ENCODE measurements around the gene IFI35. TPM values are rescaled to one million over a fixed set of nuclear protein-coding genes. Genes with fewer than 3 reads are reported as not detected.

Gene IFI35
- total RNA-seq, 1 experiment from 2014 or later = 4.7 TPM

DNA sequence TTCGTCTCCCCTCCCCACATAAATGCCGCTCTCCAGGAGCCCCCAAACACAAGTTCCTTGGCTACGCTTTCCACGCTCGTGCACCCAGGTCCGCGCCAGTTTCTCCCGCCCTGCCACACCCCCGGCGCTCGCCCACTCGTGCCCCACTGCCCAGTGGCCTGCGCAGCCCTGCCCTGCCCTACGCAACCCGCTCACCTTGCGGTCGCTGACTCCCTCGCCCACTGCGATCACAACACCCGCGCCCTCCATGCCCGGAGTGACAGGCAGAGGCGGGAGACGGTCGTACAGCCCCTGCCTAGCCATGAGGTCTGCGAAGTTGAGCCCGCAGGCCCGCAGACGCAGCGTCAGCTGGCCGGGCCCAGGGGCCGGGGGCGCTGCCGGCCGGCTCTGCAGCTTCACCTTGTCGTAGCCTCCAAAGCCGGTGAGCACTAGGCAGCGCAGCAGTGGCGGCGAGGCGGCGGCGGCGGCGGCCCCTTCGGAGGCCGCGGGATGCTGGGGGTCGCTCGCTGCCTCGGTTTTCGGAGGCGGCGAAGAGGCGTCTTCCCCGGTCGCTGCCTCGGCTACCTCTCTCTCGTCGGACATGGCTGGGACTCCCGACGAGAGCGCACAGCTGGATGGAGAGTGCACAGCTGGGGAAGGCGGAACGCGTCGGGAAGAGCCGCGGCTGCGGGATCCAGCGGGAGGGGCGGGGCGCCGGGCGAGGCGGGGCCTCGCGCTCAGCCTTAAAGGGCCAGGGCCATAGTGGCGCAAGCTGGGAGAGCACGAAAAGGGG is 15.3 kb downstream of the IFI35 start, which contains the start of gene VAT1 (continued):
- TF ChIP-seq, protein P1, sequence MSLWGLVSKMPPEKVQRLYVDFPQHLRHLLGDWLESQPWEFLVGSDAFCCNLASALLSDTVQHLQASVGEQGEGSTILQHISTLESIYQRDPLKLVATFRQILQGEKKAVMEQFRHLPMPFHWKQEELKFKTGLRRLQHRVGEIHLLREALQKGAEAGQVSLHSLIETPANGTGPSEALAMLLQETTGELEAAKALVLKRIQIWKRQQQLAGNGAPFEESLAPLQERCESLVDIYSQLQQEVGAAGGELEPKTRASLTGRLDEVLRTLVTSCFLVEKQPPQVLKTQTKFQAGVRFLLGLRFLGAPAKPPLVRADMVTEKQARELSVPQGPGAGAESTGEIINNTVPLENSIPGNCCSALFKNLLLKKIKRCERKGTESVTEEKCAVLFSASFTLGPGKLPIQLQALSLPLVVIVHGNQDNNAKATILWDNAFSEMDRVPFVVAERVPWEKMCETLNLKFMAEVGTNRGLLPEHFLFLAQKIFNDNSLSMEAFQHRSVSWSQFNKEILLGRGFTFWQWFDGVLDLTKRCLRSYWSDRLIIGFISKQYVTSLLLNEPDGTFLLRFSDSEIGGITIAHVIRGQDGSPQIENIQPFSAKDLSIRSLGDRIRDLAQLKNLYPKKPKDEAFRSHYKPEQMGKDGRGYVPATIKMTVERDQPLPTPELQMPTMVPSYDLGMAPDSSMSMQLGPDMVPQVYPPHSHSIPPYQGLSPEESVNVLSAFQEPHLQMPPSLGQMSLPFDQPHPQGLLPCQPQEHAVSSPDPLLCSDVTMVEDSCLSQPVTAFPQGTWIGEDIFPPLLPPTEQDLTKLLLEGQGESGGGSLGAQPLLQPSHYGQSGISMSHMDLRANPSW (CRISPR knock-in tag; conservative IDR thresholded peaks at IDR 0.05; ENCODE audit: low read depth) = no peak
- TF ChIP-seq TEAD1 (CRISPR knock-in tag; IDR thresholded peaks at IDR 0.05) (0 out of 2 replicates have a peak, but pooled peaks have one; percentile 11), MXD4 (CRISPR knock-in tag; IDR thresholded peaks at IDR 0.05; ENCODE audit: borderline replicate concordance) (no peak), SP1 (CRISPR knock-in tag; conservative IDR thresholded peaks at IDR 0.05) (peak; percentile 76), ZNF671 (CRISPR knock-in tag; IDR thresholded peaks at IDR 0.05) (no peak), RORB (CRISPR knock-in tag; IDR thresholded peaks at IDR 0.05) (no peak), KAT7 (CRISPR knock-in tag; IDR thresholded peaks at IDR 0.05; ENCODE audit: borderline replicate concordance) (peak; percentile 86; the same call in 1 of the 2 replicates), ZNF219 (CRISPR knock-in tag; IDR thresholded peaks at IDR 0.05; ENCODE audit: borderline replicate concordance) (0 out of 2 replicates have a peak, but pooled peaks have one; percentile 14), GTF2I (CRISPR knock-in tag; conservative IDR thresholded peaks at IDR 0.05) (no peak), JUN (CRISPR knock-in tag; IDR thresholded peaks at IDR 0.05) (0 out of 2 replicates have a peak, but pooled peaks have one; percentile 36), ZNF416 (CRISPR knock-in tag; IDR thresholded peaks at IDR 0.05) (no peak), FOXK1 (CRISPR knock-in tag; IDR thresholded peaks at IDR 0.05) (peak; percentile 86), SOX15 (CRISPR knock-in tag; IDR thresholded peaks at IDR 0.05) (no peak), SMAD3 (CRISPR knock-in tag; IDR thresholded peaks at IDR 0.05; ENCODE audit: borderline replicate concordance) (no peak), ZNF121 (CRISPR knock-in tag; IDR thresholded peaks at IDR 0.05) (no peak)
- TF ChIP-seq, protein P2, sequence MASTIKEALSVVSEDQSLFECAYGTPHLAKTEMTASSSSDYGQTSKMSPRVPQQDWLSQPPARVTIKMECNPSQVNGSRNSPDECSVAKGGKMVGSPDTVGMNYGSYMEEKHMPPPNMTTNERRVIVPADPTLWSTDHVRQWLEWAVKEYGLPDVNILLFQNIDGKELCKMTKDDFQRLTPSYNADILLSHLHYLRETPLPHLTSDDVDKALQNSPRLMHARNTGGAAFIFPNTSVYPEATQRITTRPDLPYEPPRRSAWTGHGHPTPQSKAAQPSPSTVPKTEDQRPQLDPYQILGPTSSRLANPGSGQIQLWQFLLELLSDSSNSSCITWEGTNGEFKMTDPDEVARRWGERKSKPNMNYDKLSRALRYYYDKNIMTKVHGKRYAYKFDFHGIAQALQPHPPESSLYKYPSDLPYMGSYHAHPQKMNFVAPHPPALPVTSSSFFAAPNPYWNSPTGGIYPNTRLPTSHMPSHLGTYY (CRISPR knock-in tag; IDR thresholded peaks at IDR 0.05) = no peak
- TF ChIP-seq, protein P3, sequence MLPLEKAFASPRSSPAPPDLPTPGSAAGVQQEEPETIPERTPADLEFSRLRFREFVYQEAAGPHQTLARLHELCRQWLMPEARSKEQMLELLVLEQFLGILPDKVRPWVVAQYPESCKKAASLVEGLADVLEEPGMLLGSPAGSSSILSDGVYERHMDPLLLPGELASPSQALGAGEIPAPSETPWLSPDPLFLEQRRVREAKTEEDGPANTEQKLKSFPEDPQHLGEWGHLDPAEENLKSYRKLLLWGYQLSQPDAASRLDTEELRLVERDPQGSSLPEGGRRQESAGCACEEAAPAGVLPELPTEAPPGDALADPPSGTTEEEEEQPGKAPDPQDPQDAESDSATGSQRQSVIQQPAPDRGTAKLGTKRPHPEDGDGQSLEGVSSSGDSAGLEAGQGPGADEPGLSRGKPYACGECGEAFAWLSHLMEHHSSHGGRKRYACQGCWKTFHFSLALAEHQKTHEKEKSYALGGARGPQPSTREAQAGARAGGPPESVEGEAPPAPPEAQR (CRISPR knock-in tag; IDR thresholded peaks at IDR 0.05) = no peak
- TF ChIP-seq, protein P4, sequence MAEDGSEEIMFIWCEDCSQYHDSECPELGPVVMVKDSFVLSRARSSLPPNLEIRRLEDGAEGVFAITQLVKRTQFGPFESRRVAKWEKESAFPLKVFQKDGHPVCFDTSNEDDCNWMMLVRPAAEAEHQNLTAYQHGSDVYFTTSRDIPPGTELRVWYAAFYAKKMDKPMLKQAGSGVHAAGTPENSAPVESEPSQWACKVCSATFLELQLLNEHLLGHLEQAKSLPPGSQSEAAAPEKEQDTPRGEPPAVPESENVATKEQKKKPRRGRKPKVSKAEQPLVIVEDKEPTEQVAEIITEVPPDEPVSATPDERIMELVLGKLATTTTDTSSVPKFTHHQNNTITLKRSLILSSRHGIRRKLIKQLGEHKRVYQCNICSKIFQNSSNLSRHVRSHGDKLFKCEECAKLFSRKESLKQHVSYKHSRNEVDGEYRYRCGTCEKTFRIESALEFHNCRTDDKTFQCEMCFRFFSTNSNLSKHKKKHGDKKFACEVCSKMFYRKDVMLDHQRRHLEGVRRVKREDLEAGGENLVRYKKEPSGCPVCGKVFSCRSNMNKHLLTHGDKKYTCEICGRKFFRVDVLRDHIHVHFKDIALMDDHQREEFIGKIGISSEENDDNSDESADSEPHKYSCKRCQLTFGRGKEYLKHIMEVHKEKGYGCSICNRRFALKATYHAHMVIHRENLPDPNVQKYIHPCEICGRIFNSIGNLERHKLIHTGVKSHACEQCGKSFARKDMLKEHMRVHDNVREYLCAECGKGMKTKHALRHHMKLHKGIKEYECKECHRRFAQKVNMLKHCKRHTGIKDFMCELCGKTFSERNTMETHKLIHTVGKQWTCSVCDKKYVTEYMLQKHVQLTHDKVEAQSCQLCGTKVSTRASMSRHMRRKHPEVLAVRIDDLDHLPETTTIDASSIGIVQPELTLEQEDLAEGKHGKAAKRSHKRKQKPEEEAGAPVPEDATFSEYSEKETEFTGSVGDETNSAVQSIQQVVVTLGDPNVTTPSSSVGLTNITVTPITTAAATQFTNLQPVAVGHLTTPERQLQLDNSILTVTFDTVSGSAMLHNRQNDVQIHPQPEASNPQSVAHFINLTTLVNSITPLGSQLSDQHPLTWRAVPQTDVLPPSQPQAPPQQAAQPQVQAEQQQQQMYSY (CRISPR knock-in tag; IDR thresholded peaks at IDR 0.05) = no peak
- TF ChIP-seq, protein P5, sequence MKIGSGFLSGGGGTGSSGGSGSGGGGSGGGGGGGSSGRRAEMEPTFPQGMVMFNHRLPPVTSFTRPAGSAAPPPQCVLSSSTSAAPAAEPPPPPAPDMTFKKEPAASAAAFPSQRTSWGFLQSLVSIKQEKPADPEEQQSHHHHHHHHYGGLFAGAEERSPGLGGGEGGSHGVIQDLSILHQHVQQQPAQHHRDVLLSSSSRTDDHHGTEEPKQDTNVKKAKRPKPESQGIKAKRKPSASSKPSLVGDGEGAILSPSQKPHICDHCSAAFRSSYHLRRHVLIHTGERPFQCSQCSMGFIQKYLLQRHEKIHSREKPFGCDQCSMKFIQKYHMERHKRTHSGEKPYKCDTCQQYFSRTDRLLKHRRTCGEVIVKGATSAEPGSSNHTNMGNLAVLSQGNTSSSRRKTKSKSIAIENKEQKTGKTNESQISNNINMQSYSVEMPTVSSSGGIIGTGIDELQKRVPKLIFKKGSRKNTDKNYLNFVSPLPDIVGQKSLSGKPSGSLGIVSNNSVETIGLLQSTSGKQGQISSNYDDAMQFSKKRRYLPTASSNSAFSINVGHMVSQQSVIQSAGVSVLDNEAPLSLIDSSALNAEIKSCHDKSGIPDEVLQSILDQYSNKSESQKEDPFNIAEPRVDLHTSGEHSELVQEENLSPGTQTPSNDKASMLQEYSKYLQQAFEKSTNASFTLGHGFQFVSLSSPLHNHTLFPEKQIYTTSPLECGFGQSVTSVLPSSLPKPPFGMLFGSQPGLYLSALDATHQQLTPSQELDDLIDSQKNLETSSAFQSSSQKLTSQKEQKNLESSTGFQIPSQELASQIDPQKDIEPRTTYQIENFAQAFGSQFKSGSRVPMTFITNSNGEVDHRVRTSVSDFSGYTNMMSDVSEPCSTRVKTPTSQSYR (CRISPR knock-in tag; IDR thresholded peaks at IDR 0.05) = 0 out of 2 replicates have a peak, but pooled peaks have one; percentile 28
- TF ChIP-seq, protein P6, sequence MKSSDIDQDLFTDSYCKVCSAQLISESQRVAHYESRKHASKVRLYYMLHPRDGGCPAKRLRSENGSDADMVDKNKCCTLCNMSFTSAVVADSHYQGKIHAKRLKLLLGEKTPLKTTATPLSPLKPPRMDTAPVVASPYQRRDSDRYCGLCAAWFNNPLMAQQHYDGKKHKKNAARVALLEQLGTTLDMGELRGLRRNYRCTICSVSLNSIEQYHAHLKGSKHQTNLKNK (CRISPR knock-in tag; IDR thresholded peaks at IDR 0.05) = no peak
- TF ChIP-seq, protein P7, sequence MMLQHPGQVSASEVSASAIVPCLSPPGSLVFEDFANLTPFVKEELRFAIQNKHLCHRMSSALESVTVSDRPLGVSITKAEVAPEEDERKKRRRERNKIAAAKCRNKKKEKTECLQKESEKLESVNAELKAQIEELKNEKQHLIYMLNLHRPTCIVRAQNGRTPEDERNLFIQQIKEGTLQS (CRISPR knock-in tag; conservative IDR thresholded peaks at IDR 0.05) = no peak
- TF ChIP-seq, protein P8, sequence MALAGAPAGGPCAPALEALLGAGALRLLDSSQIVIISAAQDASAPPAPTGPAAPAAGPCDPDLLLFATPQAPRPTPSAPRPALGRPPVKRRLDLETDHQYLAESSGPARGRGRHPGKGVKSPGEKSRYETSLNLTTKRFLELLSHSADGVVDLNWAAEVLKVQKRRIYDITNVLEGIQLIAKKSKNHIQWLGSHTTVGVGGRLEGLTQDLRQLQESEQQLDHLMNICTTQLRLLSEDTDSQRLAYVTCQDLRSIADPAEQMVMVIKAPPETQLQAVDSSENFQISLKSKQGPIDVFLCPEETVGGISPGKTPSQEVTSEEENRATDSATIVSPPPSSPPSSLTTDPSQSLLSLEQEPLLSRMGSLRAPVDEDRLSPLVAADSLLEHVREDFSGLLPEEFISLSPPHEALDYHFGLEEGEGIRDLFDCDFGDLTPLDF (CRISPR knock-in tag; IDR thresholded peaks at IDR 0.05) = no peak
- TF ChIP-seq, protein P9, sequence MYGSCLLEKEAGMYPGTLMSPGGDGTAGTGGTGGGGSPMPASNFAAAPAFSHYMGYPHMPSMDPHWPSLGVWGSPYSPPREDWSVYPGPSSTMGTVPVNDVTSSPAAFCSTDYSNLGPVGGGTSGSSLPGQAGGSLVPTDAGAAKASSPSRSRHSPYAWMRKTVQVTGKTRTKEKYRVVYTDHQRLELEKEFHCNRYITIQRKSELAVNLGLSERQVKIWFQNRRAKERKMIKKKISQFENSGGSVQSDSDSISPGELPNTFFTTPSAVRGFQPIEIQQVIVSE (CRISPR knock-in tag; IDR thresholded peaks at IDR 0.05; ENCODE audit: borderline replicate concordance) = no peak

Data from WTC11 (cell line).